IMR-90 (cell line): ENCODE data around the gene RELL1. TPM values are rescaled to one million over a fixed set of nuclear protein-coding genes. Genes with fewer than 3 reads are reported as not detected.

ENCODE experiments used
- ATAC-seq: fragments of 200-7000 bp; cut with Tn5 transposase; 2 replicates; pipeline ENCODE4 v1.9.1; 2020; ENCODE audit warnings: low read depth, mild to moderate bottlenecking, moderate library complexity
- BruUV-seq: library from RNA; stranded (reverse); fragments of 400-500 nt; replicated peaks from 2 replicates; lab custom pipeline; 2021; lab: Mats Ljungman, UMichigan
- CTCF ChIA-PET: fragments of 300-600 bp; formaldehyde crosslinking; extraction: SDS; loops from one replicate; lab custom pipeline; 2021; ENCODE audit warnings: antibody characterized with exemption; lab: Yijun Ruan, JAX
- POLR2A ChIA-PET: fragments of 300-600 bp; sonication (Branson Sonifier 250); formaldehyde crosslinking; loops from one replicate; lab custom pipeline; 2022; ENCODE audit warnings: antibody characterized with exemption; ENCODE audit not compliant: unreplicated experiment; lab: Charles Lee
- DNase-seq: peaks from one replicate; pipeline ENCODE4 v3.0.0; 2013
- H2AFZ ChIP-seq: replicated peaks from 2 replicates; pipeline ENCODE3; 2013; ENCODE audit warnings: low read length, mild to moderate bottlenecking; ENCODE audit not compliant: poor library complexity
- H2AK5ac ChIP-seq: 2 replicates; pipeline ENCODE4 v1.6.1; 2013; ENCODE audit warnings: low read depth, low read length, inconsistent platforms
- H2AK9ac ChIP-seq: replicated peaks from 2 replicates; pipeline ENCODE3; 2013; ENCODE audit warnings: mild to moderate bottlenecking, low read depth, low read length, moderate library complexity; ENCODE audit not compliant: poor library complexity
- H2BK120ac ChIP-seq: 2 replicates; pipeline ENCODE4 v1.6.1; 2013; ENCODE audit warnings: low read depth, low read length, inconsistent platforms
- H2BK15ac ChIP-seq: 3 replicates; pipeline ENCODE4 v1.6.1; 2013; ENCODE audit warnings: low read depth, low read length, inconsistent platforms
- H2BK20ac ChIP-seq: 2 replicates; pipeline ENCODE4 v1.6.1; 2013; ENCODE audit warnings: low read depth, mild to moderate bottlenecking, inconsistent platforms, low read length, moderate library complexity
- H2BK5ac ChIP-seq: 2 replicates; pipeline ENCODE4 v1.6.1; 2013; ENCODE audit warnings: mild to moderate bottlenecking, low read depth, low read length, inconsistent platforms; ENCODE audit not compliant: poor library complexity, severe bottlenecking
- H3K14ac ChIP-seq: replicated peaks from 2 replicates; pipeline ENCODE4 v1.6.1; 2013; ENCODE audit warnings: low read depth, low read length, inconsistent platforms
- H3K18ac ChIP-seq: 2 replicates; pipeline ENCODE4 v1.6.1; 2013; ENCODE audit warnings: low read depth, low read length, control low read depth
- H3K23ac ChIP-seq: 2 replicates; pipeline ENCODE4 v1.6.1; 2013; ENCODE audit warnings: low read depth, low read length, inconsistent platforms
- H3K27ac ChIP-seq: 2 replicates; pipeline ENCODE4 v1.5.1; 2013; ENCODE audit warnings: mild to moderate bottlenecking, control low read depth, low read length; ENCODE audit not compliant: insufficient read depth
- H3K27me3 ChIP-seq: 2 replicates; pipeline ENCODE4 v1.6.1; 2013; ENCODE audit warnings: low read length; ENCODE audit not compliant: control insufficient read depth, insufficient read depth
- H3K36me3 ChIP-seq: 2 replicates; pipeline ENCODE4 v1.6.1; 2013; ENCODE audit warnings: low read length, mixed read lengths; ENCODE audit not compliant: control insufficient read depth, insufficient read depth
- H3K4ac ChIP-seq: 2 replicates; pipeline ENCODE4 v1.6.1; 2013; ENCODE audit warnings: low read depth, low read length, inconsistent platforms
- H3K4me1 ChIP-seq: 2 replicates; pipeline ENCODE4 v1.6.1; 2013; ENCODE audit warnings: low read length, mixed read lengths; ENCODE audit not compliant: control insufficient read depth, insufficient read depth
- H3K4me2 ChIP-seq: 2 replicates; pipeline ENCODE4 v1.6.1; 2013; ENCODE audit warnings: low read depth, mild to moderate bottlenecking, control low read depth, low read length, moderate library complexity
- H3K4me3 ChIP-seq: 2 replicates; pipeline ENCODE4 v1.5.1; 2013; ENCODE audit warnings: low read depth, mild to moderate bottlenecking, control low read depth, low read length, moderate library complexity; ENCODE audit not compliant: insufficient read depth
- H3K56ac ChIP-seq: 2 replicates; pipeline ENCODE4 v1.6.1; 2013; ENCODE audit warnings: low read length, inconsistent platforms; ENCODE audit not compliant: insufficient read depth; ENCODE audit errors: extremely low read depth
- H3K79me1 ChIP-seq, 2 experiments: 2 replicates each; pipeline ENCODE4 v1.6.1; 2013; ENCODE audit warnings: low read length in 2 of 2, inconsistent platforms in 1 of 2, low read depth in 1 of 2
- H3K9ac ChIP-seq: 2 replicates; pipeline ENCODE4 v1.6.1; 2013; ENCODE audit warnings: low read depth, low read length, control low read depth
- H3K9me1 ChIP-seq: 2 replicates; pipeline ENCODE4 v1.6.1; 2013; ENCODE audit warnings: low read length, inconsistent platforms; ENCODE audit not compliant: insufficient read depth
- H3K9me3 ChIP-seq: 2 replicates; pipeline ENCODE4 v1.6.1; 2013; ENCODE audit warnings: low read length; ENCODE audit not compliant: control insufficient read depth, insufficient read depth
- H4K20me1 ChIP-seq: 2 replicates; pipeline ENCODE4 v1.6.1; 2013; ENCODE audit warnings: low read length, inconsistent platforms; ENCODE audit not compliant: insufficient read depth
- H4K5ac ChIP-seq: 2 replicates; pipeline ENCODE4 v1.6.1; 2013; ENCODE audit warnings: mild to moderate bottlenecking, low read depth, low read length, control low read depth
- H4K8ac ChIP-seq, 2 experiments: 2 replicates each; pipeline ENCODE4 v1.6.1; 2013; ENCODE audit warnings: low read depth in 2 of 2, low read length in 2 of 2, control low read depth in 1 of 2, inconsistent platforms in 1 of 2
- H4K91ac ChIP-seq: 2 replicates; pipeline ENCODE4 v1.6.1; 2013; ENCODE audit warnings: low read depth, low read length, inconsistent platforms; ENCODE audit not compliant: insufficient read depth
- FOS ChIP-seq: fragments of 150-350 bp; IDR thresholded peaks from 2 replicates; pipeline ENCODE4 v1.6.1; 2016; ENCODE audit warnings: low read depth, low read length
- MAFK ChIP-seq: IDR thresholded peaks from 2 replicates; pipeline ENCODE4 v1.6.1; 2012; ENCODE audit warnings: low read depth, low read length, improper control_type of control experiment
- RFX5 ChIP-seq: IDR thresholded peaks from 2 replicates; pipeline ENCODE4 v1.8.0; 2012; ENCODE audit warnings: low read depth, mild to moderate bottlenecking, low read length, moderate library complexity
- WGBS, 2 experiments: methylation state at CpG; one replicate each; pipeline versions ENCODE4 v1.1.5 to v1.1.7; 2013; ENCODE audit warnings: missing lambda C conversion rate in 2 of 2; ENCODE audit not compliant: insufficient read length in 1 of 2; ENCODE audit errors: extremely low coverage in 2 of 2; 5-methylcytosine and 5-hydroxymethylcytosine counted together
- dilution Hi-C: fragments of 300-500 bp; cut with HindIII; formaldehyde crosslinking; loops from one replicate; pipeline ENCODE4 v1.14.3; 2018; ENCODE audit warnings: low sequenced_read_pairs; ENCODE audit not compliant: unreplicated experiment
- in situ Hi-C: fragments of 300-500 bp; cut with MboI; formaldehyde crosslinking; loops from 3 replicates; pipeline ENCODE4 v1.14.3; 2019; ENCODE audit warnings: low sequenced_read_pairs, inconsistent platforms, mixed read lengths
- intact Hi-C: fragments of 100-400 bp; cut with micrococcal nuclease; formaldehyde crosslinking; loops from 2 replicates; pipeline ENCODE4 v1.10.0; 2022
- polyA plus RNA-seq, 3 experiments: library from polyadenylated mRNA; depleted of rRNA; stranded (reverse); fragments of >200 nt; gene quantifications; 2 replicates each; pipeline ENCODE4 v1.2.3, GENCODE V29; 2012; ENCODE audit warnings: low replicate concordance in 1 of 3
- total RNA-seq: library from RNA; depleted of rRNA; stranded (reverse); fragments of >200 nt; gene quantifications from 2 replicates; pipeline ENCODE4 v1.2.3, GENCODE V29; 2012
- TF ChIP-seq, protein P1 (sequence below): fragments of 150-350 bp; IDR thresholded peaks from 2 replicates; pipeline ENCODE4 v1.6.1; 2016; ENCODE audit warnings: low read depth, mild to moderate bottlenecking, low read length, moderate library complexity, borderline replicate concordance

Gene RELL1
- total and polyA plus RNA-seq, 2 of the 4 experiments (the other 2 are of a cell fraction) = 6.8 to 39.6 TPM

DNA sequence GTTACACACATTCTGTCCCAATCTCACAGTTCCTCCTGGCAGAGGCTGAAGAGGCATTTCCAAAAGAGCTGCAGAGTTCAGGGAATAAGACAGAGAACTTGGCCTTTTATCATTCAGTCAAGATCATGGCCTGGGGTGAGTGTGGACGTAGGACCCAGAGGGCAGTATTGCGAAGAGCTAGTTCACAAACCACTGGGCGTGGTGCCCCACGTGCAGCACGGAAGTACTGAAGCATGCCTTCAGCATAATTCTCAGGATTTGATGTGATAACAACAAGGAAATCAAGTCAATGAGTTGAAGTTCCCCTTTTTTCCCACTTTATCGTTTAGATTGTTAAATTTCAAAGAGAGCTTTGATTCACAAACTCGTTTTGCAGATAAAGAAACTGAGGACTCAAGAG lies 117.7 kb downstream of the RELL1 start:
- no peak overlapping the region for H3K4ac ChIP-seq
- H3K79me1 ChIP-seq = no peaks in the 10 kb centered on the region
- BruUV-seq = no TSS peak
- no peak for TF ChIP-seq MAFK
- TF ChIP-seq FOS = no peak
- TF ChIP-seq, protein P1, sequence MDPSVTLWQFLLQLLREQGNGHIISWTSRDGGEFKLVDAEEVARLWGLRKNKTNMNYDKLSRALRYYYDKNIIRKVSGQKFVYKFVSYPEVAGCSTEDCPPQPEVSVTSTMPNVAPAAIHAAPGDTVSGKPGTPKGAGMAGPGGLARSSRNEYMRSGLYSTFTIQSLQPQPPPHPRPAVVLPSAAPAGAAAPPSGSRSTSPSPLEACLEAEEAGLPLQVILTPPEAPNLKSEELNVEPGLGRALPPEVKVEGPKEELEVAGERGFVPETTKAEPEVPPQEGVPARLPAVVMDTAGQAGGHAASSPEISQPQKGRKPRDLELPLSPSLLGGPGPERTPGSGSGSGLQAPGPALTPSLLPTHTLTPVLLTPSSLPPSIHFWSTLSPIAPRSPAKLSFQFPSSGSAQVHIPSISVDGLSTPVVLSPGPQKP = no peak
- TF ChIP-seq RFX5 = no peak
- H2AFZ ChIP-seq = no peak overlapping the region
- H3K27ac ChIP-seq = no peak overlapping the region
- no peak overlapping the region for H4K5ac ChIP-seq
- H3K27me3 ChIP-seq = no peaks in the 10 kb centered on the region; the same call in 1 of the 2 replicates
- no peak overlapping the region for H2BK20ac ChIP-seq
- no peak overlapping the region for H4K8ac ChIP-seq
- no peak overlapping the region for H3K23ac ChIP-seq
- dilution Hi-C loops (no loop called here), intact Hi-C loops (no loop called here), in situ Hi-C loops (loop anchor here (10.0 kb wide), 1 partner anchor 114 kb away; a partner anchor contains a TSS)
- H3K4me1 ChIP-seq = 0 out of 2 replicates have a peak, but pooled peaks cover 2% of the 10 kb centered on the region
- H3K9me3 ChIP-seq = no peaks in the 10 kb centered on the region
- no peak overlapping the region for H2AK9ac ChIP-seq
- H4K20me1 ChIP-seq = no peaks in the 10 kb centered on the region
- no peak for DNase-seq
- ATAC-seq = no peak
- H3K4me2 ChIP-seq = no peak overlapping the region
- H3K18ac ChIP-seq = no peak overlapping the region
- no peak overlapping the region for H2BK5ac ChIP-seq
- H3K56ac ChIP-seq = no peak overlapping the region
- H3K36me3 ChIP-seq = no peaks in the 10 kb centered on the region
- no peak overlapping the region for H3K9ac ChIP-seq
- CTCF ChIA-PET = no interaction called here
- no peak overlapping the region for H2AK5ac ChIP-seq
- no peaks in the 10 kb centered on the region for H3K9me1 ChIP-seq
- H4K91ac ChIP-seq = no peak overlapping the region
- no peak overlapping the region for H2BK120ac ChIP-seq
- no peak overlapping the region for H3K14ac ChIP-seq
- H3K4me3 ChIP-seq = no peak overlapping the region
- H2BK15ac ChIP-seq = no peak overlapping the region
- WGBS, 2 experiments = 58% methylated on average over 2 of the region's 7 CpGs; no CpG with 5 or more reads in 1 of the 2 experiments
- POLR2A ChIA-PET = no interaction called here
